ENCODE measurements around the gene LBP.

- TF ChIP-seq EZH2 (IDR thresholded peaks at IDR 0.05; ENCODE audit: low read length, missing control alignments) (no peak), CTCF (conservative IDR thresholded peaks at IDR 0.05 in 1 of 2, IDR thresholded peaks at IDR 0.05 in 1 of 2; ENCODE audit: low read depth in 1 of 2, low read length in 2 of 2) (peak; percentile 51 to 64)
Measured at GRCh38 chr20:38304845-38305447, 41.3 kb upstream of the LBP start.

Measured in fibroblast of lung (primary cell).